ENCODE results near the gene NTNG1. TPM values are rescaled to one million over a fixed set of nuclear protein-coding genes. Genes with fewer than 3 reads are reported as not detected.

Gene NTNG1
- total and polyA plus RNA-seq, 2 of the 13 experiments (the other 11 are each of a cell fraction or from before 2014, with no cell fraction given): not detected

GRCh38 chr1:107318932-107319331 lies 178.1 kb downstream of the NTNG1 start:
- TF ChIP-seq CBFB (CRISPR knock-in tag; IDR thresholded peaks at IDR 0.05) (no peak), TP53 (CRISPR knock-in tag; conservative IDR thresholded peaks at IDR 0.05) (no peak), NFYB (CRISPR knock-in tag; IDR thresholded peaks at IDR 0.05) (no peak), PHF8 (CRISPR knock-in tag; IDR thresholded peaks at IDR 0.05) (no peak)
- no peak overlapping the region for H2AFZ ChIP-seq (ENCODE audit: low read length)
- POLR2A ChIA-PET: no interaction called here
- no TSS peak for BruUV-seq (replicated peaks)
- FAIRE-seq (no peak), DNase-seq (ENCODE audit: low spot score) (no peak), ATAC-seq (no peak; the same call in 2 of the 3 replicates)
- intact Hi-C loops (cut with micrococcal nuclease; ENCODE audit: unreplicated experiment): no loop called here
- H3K4me2 ChIP-seq (ENCODE audit: low read depth, low read length): no peak overlapping the region
- H3K27me3 ChIP-seq (ENCODE audit: control insufficient read depth in 1 of 2, insufficient read depth in 2 of 2, low read length in 2 of 2): no peaks in the 10 kb centered on the region
- no peak overlapping the region for H3K4me3 ChIP-seq (replicated peaks in 1 of 3; ENCODE audit: insufficient read depth in 1 of 3, low read depth in 2 of 3, low read length in 3 of 3)
- no peaks in the 10 kb centered on the region for H3K36me3 ChIP-seq (replicated peaks in 1 of 2; ENCODE audit: control insufficient read depth in 1 of 2, insufficient read depth in 2 of 2, low read length in 2 of 2)
- no peak overlapping the region for H3K27ac ChIP-seq (ENCODE audit: extremely low read length, insufficient read depth, low read length)
- in situ Hi-C loops (cut with HindIII; ENCODE audit: extremely low pct_ligation_motif_present, low pct_unique_long_range_greater_than_20kb): no loop called here
- H3K4me1 ChIP-seq (ENCODE audit: insufficient read depth, low read length): no peaks in the 10 kb centered on the region
- H3K79me2 ChIP-seq (ENCODE audit: insufficient read depth, low read length): no peaks in the 10 kb centered on the region
- H4K20me1 ChIP-seq (ENCODE audit: insufficient read depth, low read length): no peaks in the 10 kb centered on the region
- 0% methylated on average over 2 of the region's 2 CpGs for WGBS (ENCODE audit: low lambda C conversion rate)
- H3K9me3 ChIP-seq (ENCODE audit: low read length): no peaks in the 10 kb centered on the region
- no peak overlapping the region for H3K9ac ChIP-seq (ENCODE audit: insufficient read depth, low read depth, low read length)
- CTCF ChIA-PET (ENCODE audit: low intra/inter-chr PET ratio, low total read pairs): no interaction called here

DNA sequence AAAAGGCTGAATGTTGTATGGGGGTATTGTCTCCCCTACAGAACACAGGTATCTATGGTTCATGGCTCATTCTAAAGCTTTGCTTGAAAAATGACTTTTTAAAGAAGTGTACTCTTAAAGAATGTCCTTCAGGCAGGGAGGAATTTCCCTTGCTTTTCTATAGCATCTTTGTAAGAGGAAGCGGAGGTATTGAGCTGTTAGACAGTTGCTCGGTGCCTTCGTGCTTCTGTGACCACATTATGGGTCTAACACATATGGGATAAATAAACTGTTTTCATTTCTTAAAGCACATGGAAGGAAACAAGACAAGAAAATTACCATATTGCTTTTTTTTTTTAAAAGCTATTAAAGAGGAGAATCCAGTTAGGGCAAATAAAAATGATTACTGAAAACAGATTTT lies 182.9 kb downstream of the NTNG1 start:
- Histone ChIP-seq H3K27me3 (ENCODE audit: control insufficient read depth in 1 of 2, insufficient read depth in 2 of 2, low read length in 2 of 2) (no peaks in the 10 kb centered on the region), H3K9me3 (ENCODE audit: low read length) (no peaks in the 10 kb centered on the region), H4K20me1 (ENCODE audit: insufficient read depth, low read length) (no peaks in the 10 kb centered on the region), H3K4me1 (ENCODE audit: insufficient read depth, low read length) (no peaks in the 10 kb centered on the region), H3K4me3 (replicated peaks in 1 of 3; ENCODE audit: insufficient read depth in 1 of 3, low read depth in 2 of 3, low read length in 3 of 3) (no peak overlapping the region), H3K4me2 (ENCODE audit: low read depth, low read length) (no peak overlapping the region), H3K27ac (ENCODE audit: extremely low read length, insufficient read depth, low read length) (no peak overlapping the region), H3K79me2 (ENCODE audit: insufficient read depth, low read length) (no peaks in the 10 kb centered on the region), H3K9ac (ENCODE audit: insufficient read depth, low read depth, low read length) (no peak overlapping the region), H3K36me3 (replicated peaks in 1 of 2; ENCODE audit: control insufficient read depth in 1 of 2, insufficient read depth in 2 of 2, low read length in 2 of 2) (no peaks in the 10 kb centered on the region), H2AFZ (ENCODE audit: low read length) (no peak overlapping the region)
- ATAC-seq (no peak), DNase-seq (ENCODE audit: low spot score) (no peak), FAIRE-seq (no peak)
- POLR2A ChIA-PET: no interaction called here
- CTCF ChIA-PET (ENCODE audit: low intra/inter-chr PET ratio, low total read pairs): no interaction called here
- BruUV-seq (replicated peaks): no TSS peak
- in situ Hi-C loops (cut with HindIII; ENCODE audit: extremely low pct_ligation_motif_present, low pct_unique_long_range_greater_than_20kb): no loop called here
- WGBS (ENCODE audit: low lambda C conversion rate): 21% methylated on average over 3 of the region's 3 CpGs
- TF ChIP-seq ARID3A (IDR thresholded peaks at IDR 0.05; ENCODE audit: low read depth, low read length) (no peak), LBX2 (CRISPR knock-in tag; IDR thresholded peaks at IDR 0.05; ENCODE audit: borderline replicate concordance) (no peak), HOXD1 (CRISPR knock-in tag; IDR thresholded peaks at IDR 0.05) (no peak), PRMT3 (CRISPR knock-in tag; IDR thresholded peaks at IDR 0.05; ENCODE audit: borderline replicate concordance, low read depth) (no peak), ZNF678 (CRISPR knock-in tag; IDR thresholded peaks at IDR 0.05) (no peak), ZNF841 (CRISPR knock-in tag; IDR thresholded peaks at IDR 0.05; ENCODE audit: borderline replicate concordance) (no peak), SRSF4 (IDR thresholded peaks at IDR 0.05; ENCODE audit: low read depth, low read length, poor library complexity, severe bottlenecking) (no peak)
- intact Hi-C loops (cut with micrococcal nuclease; ENCODE audit: unreplicated experiment): no loop called here
